Fibroblast of villous mesenchyme (primary cell): ENCODE data around the gene ASXL2. TPM values are rescaled to one million over a fixed set of nuclear protein-coding genes. Genes with fewer than 3 reads are reported as not detected.
A peak's percentile ranks its signal among the peaks of the same experiment; 100 is the strongest.

ENCODE experiments used
- DNase-seq: peaks from one replicate; pipeline ENCODE4 v3.0.0-alpha.2; 2010; ENCODE audit warnings: low read depth
- H3K4me3 ChIP-seq: 2 replicates; pipeline ENCODE4 v1.5.1; 2011; ENCODE audit warnings: low read depth, mild to moderate bottlenecking, low read length
- CTCF ChIP-seq: IDR thresholded peaks from 2 replicates; pipeline ENCODE4 v1.5.1; 2012; ENCODE audit warnings: low read depth, mild to moderate bottlenecking, low read length; ENCODE audit not compliant: insufficient read depth
- total RNA-seq: library from RNA; depleted of rRNA; stranded (reverse); fragments of >200 nt; gene quantifications from 2 replicates; pipeline ENCODE4 v1.2.3, GENCODE V29; 2012

ASXL2 gene
- total RNA-seq, 1 donor, result 13.8 TPM

- DNase-seq, result no peak
Measured at GRCh38 chr2:25822190-25823117, 55.8 kb downstream of the ASXL2 start.

GRCh38 chr2:25821225-25822056, 56.8 kb downstream of the ASXL2 start:
- DNase-seq, result no peak
- no peak overlapping the region for H3K4me3 ChIP-seq
- TF ChIP-seq CTCF, result no peak

More at GRCh38 chr2:25822190-25823117, 55.8 kb downstream of the ASXL2 start:
- peak overlapping the region; percentile 9 for H3K4me3 ChIP-seq
- no peak for TF ChIP-seq CTCF

- no peak for DNase-seq
- TF ChIP-seq CTCF, result no peak
- no peak overlapping the region for H3K4me3 ChIP-seq
Measured at GRCh38 chr2:25819597-25820039, 58.7 kb downstream of the ASXL2 start.

GRCh38 chr2:25817630-25818029, 60.7 kb downstream of the ASXL2 start:
- DNase-seq, result no peak
- no peak overlapping the region for H3K4me3 ChIP-seq
- no peak for TF ChIP-seq CTCF

- peak; percentile 47 for DNase-seq
- no peak for TF ChIP-seq CTCF
Measured at GRCh38 chr2:25817006-25817405, 61.3 kb downstream of the ASXL2 start.

GRCh38 chr2:25816249-25816648, 62.0 kb downstream of the ASXL2 start:
- no peak for TF ChIP-seq CTCF
- no peak overlapping the region for H3K4me3 ChIP-seq
- DNase-seq, result no peak

More at GRCh38 chr2:25817006-25817405, 61.3 kb downstream of the ASXL2 start:
- no peak overlapping the region for H3K4me3 ChIP-seq
